HG03103 (cell line): ENCODE data around the gene IL17REL.

Experiments used
- ATAC-seq: cut with Tn5 transposase; IDR thresholded peaks from one replicate; pipeline ENCODE4 v1.9.1; 2021; ENCODE audit warnings: low read depth; ENCODE audit not compliant: unreplicated experiment

IL17REL gene

DNA sequence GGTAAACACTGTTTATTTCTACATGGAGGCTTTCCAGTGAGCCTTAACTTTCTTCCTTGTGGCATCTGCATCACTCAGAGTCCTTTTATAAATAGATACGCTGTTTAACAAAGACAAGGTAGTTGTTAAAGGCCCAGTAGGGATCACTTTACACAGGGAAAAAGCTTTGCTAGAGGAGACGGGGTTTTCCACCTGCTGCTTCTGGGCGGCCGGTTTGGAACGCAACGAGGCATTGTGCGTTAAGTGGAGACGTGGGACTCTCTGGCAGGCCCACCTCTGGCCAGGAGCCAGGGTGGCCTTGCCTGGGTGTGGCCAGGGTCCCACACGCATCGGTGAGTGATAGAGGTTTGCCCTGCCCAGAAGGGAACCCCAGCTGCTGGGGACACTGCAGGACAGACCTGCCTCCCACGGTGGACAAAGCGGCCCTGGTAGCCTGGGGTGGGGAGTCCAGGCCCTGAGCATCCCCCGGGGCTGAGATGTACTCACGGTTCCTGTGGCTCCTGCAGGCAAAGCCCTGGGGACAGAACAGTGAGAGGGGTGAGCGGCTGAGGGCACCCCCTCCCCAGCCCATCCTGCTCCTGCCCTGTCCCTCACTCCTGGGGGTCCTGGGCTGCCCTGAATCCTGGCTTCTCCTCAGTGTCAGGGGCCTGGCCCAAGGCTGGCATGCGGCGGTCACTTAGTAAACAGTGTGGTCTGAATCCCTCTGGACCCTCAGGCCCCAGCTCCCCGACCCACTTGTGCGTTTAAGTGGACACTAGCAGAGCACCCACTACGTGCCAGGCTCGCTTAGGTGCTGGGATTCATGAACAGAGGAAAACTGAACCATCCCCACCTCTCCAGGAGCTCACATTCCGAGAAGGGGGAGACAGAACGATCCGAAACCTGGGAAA is 4.2 kb downstream of the IL17REL start:
- no peak for ATAC-seq

DNA sequence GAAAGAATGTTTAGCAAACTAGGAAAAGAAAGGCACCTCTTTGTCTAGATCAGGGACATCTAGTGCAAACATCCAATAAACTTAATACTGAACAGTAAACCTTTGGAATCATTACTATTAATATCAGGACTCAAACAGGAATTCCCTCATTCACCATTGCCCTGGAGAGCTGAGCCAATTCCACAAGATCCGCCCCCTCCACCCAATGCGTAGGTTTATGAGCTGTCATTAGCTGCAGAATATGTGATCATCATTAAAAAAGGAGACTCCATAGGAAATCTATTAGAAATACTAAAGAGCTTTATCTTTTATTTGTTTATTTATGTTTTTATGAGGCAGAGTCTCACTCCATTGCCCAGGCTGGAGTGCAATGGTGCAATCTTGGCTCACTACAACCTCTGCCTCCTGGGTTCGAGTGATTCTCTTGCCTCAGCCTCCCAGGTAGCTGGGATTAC is 5.5 kb downstream of the IL17REL start:
- ATAC-seq = no peak

GRCh38 chr22:50004918-50005317 is 7.6 kb downstream of the IL17REL start:
- ATAC-seq = no peak

- ATAC-seq = no peak
These were observed 9.8 kb downstream of the IL17REL start for GRCh38 chr22:50002791-50003190.

- no peak for ATAC-seq
These were observed 11.0 kb downstream of the IL17REL start for GRCh38 chr22:50001388-50002231.

GRCh38 chr22:50000587-50001387 is 11.8 kb downstream of the IL17REL start:
- ATAC-seq = no peak

DNA sequence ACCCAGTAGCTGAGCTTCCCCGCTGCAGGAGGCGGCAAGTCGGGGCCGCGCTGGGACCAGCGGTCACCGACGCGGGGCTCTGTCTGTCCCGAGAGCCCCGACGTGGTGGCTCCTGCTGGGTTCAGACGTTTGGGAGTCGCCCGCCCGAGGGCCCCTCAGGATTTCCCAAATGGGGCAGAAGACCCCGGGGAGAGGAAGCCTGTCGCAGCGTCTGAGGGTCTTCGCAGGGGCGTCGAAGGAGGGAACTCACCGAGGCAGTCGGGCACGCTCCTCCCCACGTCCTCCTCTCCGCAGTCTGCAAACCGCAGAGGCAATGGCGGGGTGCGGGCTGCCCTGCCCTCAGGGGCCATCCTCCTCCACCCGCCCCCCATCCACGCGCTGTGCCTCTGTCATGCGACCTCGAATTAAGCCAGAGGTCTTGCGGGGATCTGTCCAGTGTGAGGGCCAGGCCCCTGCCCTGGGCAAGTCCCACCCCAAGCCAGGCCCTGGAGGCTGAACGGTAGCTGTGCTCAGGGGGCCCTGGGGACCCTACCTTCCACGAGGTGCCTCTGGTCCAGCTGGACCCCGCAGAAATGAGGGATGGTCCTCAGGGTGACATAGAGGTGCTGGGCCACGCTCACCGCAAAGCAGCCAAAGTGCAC is 12.5 kb downstream of the IL17REL start:
- ATAC-seq = no peak

- ATAC-seq = no peak
These were observed 13.3 kb downstream of the IL17REL start for GRCh38 chr22:49999063-49999945.

GRCh38 chr22:49998718-49999062 is 13.9 kb downstream of the IL17REL start:
- ATAC-seq = no peak

GRCh38 chr22:49997932-49998717 is 14.4 kb downstream of the IL17REL start:
- ATAC-seq = no peak

- no peak for ATAC-seq
These were observed 15.3 kb downstream of the IL17REL start for GRCh38 chr22:49997251-49997599.

GRCh38 chr22:49996518-49997250 is 15.9 kb downstream of the IL17REL start:
- ATAC-seq = no peak

DNA sequence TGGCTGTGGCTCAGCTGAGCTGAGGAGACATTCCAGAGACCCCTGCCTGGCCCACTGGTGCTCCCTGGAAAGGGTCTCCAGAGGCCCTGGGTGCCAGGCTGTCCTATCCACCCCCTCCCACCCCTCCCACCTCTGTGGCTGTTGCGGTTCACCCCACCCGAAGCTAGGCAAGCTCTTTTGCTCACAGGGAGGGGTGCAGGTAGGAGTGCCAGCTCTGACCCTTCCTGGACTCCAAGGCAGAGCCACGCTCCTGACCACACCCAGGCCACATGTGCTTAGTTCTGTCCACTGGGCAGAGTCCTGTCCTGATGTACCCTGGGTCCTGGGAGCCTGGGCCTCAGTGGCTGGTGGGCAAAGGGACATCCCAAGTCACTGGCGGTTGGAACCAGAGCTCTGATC is 16.4 kb downstream of the IL17REL start:
- no peak for ATAC-seq

DNA sequence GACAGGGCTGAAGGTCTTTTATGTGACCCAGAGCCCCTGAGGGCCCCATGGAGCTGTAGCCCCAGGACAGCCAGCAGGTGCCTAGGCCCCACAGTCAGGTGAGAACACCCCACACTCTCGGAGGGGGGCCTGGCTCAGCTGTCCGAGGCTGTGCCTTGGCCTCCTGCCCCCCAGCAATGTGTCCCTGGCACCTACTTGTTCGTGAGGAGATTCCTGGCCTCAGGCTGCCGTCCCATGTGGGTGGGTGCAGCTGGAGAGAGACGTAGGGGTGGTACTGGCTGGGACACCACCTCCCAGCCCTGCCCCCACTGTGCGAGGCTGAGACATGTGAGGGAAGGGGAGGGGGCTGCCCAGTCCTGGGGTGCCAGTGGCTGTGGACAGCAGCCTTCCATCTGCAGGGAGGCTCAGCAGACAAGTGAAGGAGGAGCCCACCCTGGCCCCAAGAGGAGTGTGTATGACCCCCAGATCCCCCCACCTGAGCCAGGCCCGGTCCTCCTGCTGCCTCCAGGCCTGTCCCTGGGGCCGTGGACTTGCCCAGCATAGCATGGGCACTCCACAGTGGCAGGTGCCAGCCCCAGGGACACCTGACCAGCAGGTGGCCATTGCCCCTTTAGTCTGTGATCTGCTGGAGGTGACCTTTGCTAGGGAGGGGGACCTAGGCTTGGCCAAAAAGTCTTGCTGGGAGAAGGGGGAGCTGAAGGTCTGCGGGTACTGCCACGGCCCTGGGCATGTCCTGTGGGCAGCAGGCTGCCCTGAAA is 17.0 kb downstream of the IL17REL start:
- no peak for ATAC-seq

DNA sequence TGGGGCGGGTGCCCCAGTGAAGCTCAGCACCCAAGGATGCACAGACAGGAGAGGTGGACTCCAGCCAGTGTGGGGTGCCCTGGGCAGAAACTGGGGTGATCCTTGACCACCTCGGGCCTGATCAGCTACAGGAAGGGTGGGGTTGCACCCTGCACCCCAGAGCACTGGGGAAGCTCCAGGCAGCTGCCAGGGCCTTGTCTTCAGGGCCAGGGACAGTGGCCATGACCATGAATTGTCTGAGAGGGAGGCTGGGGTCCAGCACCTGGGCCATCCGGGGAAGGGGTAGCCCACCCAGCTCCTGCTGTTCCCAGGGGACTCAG is 17.6 kb downstream of the IL17REL start:
- no peak for ATAC-seq

- ATAC-seq = no peak
These were observed 18.1 kb downstream of the IL17REL start for GRCh38 chr22:49994361-49995040.
